Uterus (tissue), 2 donors: Measurements from ENCODE around the gene RUBCNL.

ENCODE experiments used
- CTCF ChIP-seq, 4 experiments: fragments of 200-600 bp in 2 of 4; fragments of 450-650 bp in 2 of 4; sonication (generic) in 2 of 4; IDR thresholded peaks; one replicate each; pipeline ENCODE4 v1.5.1; 2016 to 2019; ENCODE audit warnings: antibody characterized with exemption in 4 of 4, mild to moderate bottlenecking in 2 of 4, moderate library complexity in 1 of 4
- POLR2A ChIP-seq, 2 donors: fragments of 450-650 bp; IDR thresholded peaks; one replicate each; pipeline ENCODE4 v1.6.1; 2016; ENCODE audit warnings: antibody characterized with exemption in 2 of 2, mild to moderate bottlenecking in 1 of 2, moderate library complexity in 1 of 2

GRCh38 chr13:46296115-46296822 lies 90.8 kb downstream of the RUBCNL start:
- TF ChIP-seq CTCF (IDR thresholded peaks at IDR 0.05) (no peak), POLR2A (IDR thresholded peaks at IDR 0.05) (no peak)
